GM18517 (cell line): Measurements from ENCODE around the gene TM9SF4.
"Not testable (repeated sequence)": the region's sequence is repeated elsewhere in the genome, so short reads cannot be mapped to it uniquely, and the experiment has no call there.

Experiments
- ATAC-seq: cut with Tn5 transposase; IDR thresholded peaks from one replicate; pipeline ENCODE4 v1.9.1; 2021; ENCODE audit warnings: mild to moderate bottlenecking, moderate library complexity; ENCODE audit not compliant: unreplicated experiment

The TM9SF4 gene

DNA sequence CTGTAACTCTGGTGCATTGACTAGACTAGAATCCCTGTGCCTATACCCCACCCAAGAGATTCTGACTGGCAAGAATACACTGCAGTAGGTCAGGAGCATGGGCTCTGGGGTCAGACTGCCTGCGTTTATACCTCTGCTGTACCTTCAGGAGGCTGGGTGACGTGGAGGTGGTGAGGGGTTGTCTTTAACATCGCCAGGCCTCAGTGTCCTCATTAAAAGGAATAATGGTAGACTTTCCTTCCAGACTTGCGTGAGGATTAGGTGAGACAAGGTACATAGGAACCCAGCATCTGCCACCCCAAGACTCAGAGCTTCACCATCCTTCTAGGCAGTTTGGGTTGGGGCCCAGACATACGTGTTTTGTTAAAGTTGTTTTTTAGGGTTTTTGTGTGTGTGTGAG, 44.3 kb downstream of the TM9SF4 start:
- ATAC-seq = no peak

DNA sequence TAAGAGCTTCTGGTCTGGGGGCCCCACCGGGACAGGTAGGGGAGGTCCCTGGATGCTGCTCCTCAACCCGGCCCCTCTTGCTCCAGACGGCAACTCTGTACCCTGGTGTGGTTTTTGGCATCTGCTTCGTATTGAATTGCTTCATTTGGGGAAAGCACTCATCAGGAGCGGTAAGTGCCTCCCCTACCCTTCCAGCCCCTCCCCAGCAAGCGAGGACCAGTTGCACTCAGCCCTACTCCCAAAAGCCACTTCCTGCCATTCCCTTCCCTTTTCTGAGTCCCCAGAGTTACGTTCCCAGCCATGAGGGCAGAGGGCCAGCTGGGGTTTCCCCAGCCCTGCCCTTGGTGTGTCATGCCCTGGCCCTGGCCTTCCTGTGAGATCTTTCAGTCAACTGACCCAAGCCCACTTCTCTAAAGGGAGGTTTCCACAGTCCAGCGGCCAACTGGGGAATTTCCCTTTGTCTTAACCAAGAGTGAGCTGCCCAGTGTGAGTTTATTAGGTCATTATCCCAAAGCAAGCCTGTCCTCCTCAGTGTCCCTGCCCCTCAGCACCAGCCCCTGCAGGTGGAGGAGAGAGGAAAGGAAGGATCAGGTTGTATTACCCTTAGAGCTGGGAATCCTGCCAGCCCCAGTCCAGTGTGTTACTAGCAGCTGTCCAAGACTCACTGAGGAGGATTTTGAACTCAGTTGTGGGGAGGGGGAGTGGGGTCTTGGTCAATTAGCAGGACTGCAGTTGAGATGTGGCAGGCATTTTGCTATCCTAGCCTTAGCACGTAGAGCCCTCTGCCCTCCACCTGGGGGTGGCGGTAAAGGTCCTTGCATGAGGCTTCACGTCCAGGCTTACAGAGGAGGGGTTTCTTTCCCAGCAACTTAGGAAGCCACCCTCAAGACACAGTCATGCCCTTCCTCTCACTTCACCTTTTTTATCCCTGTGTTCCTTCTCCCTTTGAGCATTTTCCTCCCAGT, 45.8 kb downstream of the TM9SF4 start:
- no peak for ATAC-seq

DNA sequence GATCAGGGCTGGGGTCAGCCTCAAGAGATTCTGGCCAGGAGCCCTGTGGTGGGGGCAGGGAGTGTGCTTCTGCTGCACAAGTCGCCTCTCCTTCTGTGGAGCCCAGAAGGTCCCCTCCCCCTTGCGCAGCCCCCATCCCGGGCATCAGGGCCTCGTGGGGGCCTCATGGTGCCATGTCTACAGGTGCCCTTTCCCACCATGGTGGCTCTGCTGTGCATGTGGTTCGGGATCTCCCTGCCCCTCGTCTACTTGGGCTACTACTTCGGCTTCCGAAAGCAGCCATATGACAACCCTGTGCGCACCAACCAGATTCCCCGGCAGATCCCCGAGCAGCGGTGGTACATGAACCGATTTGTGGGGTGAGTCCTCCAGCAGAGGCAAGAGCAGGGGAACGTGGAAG, 48.1 kb downstream of the TM9SF4 start:
- ATAC-seq = no peak

DNA sequence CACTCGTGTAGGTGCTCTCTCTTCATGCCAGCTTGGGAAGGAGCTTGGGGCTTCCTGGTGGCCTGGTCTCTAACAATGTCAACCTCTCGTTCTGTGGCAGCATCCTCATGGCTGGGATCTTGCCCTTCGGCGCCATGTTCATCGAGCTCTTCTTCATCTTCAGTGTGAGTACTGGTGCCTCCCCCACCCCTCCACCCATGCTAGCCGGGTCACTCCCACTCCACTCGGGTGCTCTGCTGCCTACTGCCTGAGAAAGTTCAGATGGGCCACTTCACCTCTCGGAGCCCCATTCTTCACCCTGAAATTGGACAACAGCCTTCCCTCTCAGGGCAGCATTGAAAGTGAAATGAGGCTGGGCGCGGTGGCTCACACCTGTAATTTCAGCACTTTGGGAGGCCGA, 48.8 kb downstream of the TM9SF4 start:
- no peak for ATAC-seq

DNA sequence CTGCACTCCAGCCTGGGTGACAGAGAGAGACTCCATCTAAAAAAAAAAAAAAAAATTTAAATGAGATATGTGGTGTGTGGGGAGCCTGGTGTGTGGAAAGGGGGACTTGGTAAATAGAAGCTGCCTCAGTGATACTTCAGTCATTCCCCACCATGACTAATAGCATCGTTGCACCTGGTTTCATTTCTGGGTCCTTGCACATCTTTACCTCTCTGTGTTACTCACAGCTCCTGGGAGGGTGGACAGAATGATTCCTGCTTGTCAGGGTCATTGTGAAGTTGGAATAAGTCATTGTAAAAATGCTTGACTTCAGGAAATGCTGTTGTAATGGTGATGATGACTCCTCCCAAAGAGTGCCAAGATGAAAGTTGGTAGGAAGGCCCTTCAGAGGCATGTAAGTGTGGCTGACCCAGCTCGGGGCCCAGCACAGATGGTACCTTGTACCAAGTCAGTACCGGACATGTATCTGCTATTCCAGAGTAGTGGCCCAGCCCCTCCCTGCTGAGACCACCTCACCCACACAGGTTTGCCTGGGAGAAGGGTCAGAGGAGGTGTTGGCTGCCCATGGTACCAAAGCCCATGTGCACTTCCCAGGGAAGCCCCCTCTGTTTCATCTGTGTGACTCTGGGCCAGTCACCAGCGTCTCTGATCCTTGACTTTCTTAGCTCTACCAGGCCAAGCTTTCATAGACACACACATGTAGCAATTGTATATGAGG, 49.6 kb downstream of the TM9SF4 start:
- ATAC-seq = no peak

DNA sequence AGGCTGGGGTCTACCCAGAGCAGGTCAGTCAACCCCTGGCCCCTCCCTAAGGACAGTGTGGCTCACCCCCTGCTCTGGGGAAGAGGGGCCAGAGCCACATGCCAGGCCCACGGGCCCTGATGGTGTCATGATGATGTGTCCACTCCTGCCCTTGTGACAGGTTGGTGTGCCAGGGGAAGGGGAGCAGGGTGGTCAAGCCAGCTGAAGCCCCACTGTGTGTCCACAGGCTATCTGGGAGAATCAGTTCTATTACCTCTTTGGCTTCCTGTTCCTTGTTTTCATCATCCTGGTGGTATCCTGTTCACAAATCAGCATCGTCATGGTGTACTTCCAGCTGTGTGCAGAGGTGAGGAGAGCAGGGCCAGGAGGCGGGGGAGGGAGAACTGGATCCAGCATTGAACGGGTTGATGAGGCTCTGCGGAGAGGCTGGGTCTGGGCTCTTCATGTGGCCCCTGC, 50.3 kb downstream of the TM9SF4 start:
- ATAC-seq = no peak

DNA sequence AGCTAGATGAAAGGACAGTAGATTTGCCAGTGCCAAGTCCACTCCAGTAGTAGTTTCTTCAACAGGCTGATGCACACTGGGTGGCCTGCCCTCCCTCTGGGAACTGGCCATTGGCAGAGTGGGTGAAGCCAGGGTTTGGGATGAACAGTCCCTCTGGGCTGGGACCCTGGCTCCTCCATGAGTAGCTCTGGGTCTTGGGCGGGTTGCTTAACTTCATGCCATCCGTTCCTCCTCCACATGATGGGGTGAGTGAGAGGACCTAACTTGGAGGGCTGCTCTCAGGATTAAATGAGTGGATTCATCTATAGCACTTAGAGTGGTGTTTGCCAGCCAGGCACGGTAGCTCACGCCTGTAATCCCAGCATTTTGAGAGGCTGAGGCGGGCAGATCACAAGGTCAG, 50.8 kb downstream of the TM9SF4 start:
- ATAC-seq = no peak

DNA sequence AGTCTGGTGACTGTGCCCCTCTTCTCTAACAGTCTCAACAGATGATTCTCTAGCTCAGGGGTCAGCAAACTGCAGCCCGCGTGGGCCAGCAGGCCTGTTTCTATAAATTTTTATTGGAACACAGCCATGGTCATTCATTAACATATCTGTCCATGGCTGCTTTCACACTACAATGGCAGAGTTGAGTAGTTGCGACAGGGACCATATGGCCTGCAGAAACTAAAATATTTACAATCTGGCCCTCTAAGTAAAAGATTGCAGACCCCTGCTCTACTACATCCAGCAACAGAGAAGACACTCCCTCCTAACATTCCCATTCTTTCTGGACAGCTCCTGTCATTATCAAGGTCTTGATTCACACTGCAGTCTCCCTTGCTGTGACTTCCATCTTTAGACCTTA, 52.8 kb downstream of the TM9SF4 start:
- no peak for ATAC-seq

DNA sequence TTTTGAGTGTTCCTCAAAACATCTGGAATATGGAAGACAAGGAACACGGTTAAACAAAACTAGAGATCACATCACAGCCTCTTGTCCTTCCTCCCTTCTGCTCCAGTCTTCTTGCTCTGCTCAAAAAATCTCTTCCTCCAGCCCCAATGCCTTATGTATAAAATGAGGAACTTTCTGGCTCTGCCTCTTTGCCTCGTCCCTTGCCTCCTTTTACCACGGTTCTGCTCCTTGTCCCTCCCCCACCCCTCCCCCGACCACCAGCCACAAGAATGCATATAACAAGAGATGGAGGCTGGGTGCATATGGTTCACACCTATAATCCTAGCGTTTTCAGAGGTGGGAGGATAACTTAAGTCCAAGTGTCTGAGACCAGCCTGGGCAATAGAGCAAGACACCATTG, 54.4 kb downstream of the TM9SF4 start:
- no peak for ATAC-seq

DNA sequence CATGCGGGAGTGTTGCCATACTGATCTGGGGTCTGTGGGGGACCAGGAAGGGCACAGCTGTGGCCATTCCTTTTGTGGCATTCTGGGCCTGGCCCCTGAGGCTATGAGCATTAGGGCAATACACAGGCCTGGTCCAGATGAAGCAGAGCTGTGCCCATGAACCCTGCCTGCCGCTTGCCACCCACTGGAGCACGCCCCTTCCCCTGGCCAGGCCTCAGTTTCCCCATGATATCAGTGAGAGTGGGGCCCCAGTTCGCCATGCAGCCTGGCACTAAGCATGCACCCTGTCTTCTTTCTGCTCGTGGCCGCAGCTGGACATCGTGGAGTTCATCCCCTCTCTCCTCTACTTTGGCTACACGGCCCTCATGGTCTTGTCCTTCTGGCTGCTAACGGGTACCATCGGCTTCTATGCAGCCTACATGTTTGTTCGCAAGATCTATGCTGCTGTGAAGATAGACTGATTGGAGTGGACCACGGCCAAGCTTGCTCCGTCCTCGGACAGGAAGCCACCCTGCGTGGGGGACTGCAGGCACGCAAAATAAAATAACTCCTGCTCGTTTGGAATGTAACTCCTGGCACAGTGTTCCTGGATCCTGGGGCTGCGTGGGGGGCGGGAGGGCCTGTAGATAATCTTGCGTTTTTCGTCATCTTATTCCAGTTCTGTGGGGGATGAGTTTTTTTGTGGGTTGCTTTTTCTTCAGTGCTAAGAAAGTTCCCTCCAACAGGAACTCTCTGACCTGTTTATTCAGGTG, 55.6 kb downstream of the TM9SF4 start:
- ATAC-seq = no peak

DNA sequence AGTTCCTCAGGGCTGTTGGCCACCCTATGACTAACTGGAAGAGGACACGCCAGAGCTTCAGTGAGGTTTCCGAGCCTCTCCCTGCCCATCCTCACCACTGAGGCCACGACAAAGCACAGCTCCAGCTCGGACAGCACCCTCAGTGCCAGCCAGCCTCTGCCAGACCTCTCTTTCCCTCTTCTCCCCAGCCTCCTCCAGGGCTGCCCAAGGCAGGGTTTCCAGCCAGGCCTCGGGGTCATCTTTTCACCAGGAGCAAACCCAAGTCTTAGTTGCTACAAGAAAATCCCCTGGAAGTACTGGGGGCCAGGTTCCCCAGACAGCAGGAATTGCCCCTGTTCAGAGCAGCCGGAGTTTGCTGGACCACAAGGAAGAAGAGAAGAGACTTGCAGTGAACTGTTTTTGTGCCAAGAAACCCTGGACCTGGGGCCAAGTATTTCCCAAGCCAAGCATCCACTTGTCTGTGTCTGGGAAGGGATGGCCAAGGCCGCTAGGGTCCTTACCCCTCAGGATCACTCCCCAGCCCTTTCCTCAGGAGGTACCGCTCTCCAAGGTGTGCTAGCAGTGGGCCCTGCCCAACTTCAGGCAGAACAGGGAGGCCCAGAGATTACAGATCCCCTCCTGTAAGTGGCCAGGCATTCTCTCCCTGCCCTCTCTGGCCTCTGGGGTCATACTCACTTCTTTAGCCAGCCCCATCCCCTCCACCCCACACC, 56.5 kb downstream of the TM9SF4 start:
- ATAC-seq = no peak

DNA sequence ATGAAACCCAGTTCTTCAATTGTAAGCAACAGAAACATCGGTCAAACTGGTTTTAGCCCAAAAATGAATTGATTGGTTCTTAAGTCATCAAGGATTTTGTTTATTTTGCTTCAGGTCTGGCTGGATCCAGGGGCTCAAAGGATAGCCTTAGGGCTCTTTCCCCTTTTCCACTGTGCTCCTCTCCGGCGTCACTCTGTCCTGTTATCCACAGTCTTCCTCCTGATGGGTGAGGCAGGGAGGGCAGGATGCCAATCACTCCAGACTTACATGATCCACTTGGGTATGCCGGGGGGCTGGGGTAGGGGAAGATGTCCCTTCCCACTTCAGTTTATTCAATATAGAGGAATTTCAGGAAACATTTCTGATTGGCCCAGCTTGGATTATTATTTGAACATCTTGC, 58.0 kb downstream of the TM9SF4 start:
- no peak for ATAC-seq

DNA sequence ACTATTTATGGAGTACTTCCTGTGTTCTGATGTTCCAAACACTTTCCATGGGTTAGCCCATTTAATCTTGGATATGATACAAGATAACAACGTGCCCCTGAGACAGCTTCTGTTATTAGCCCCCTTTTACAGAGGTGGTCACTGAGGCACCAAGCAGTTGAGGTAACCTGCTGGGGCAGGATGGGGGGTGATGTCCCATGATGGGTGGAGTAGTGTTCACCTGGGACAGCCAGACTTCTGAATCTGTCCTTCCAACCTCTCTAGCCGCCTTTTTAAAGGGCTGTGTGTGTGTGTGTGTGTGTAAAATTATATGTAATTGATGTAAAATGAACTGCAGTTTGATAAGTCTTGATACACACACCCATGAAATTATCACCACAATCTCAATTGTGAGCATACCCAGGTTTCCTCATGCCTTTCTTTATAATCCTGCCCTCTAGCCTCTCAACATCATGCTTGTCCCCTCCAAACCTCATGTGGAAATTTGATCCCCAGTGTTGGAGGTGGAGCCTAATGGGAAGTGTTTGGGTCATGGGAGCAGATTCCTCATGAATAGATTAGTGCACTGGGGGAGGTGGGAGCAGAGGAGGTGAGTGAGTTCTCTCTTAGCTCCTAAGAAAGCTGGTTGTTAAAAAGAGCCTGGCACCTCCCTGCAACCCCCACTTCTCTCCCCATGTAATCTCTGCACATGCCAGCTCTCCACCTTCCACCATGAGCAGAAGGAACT, 58.8 kb downstream of the TM9SF4 start:
- no peak for ATAC-seq

DNA sequence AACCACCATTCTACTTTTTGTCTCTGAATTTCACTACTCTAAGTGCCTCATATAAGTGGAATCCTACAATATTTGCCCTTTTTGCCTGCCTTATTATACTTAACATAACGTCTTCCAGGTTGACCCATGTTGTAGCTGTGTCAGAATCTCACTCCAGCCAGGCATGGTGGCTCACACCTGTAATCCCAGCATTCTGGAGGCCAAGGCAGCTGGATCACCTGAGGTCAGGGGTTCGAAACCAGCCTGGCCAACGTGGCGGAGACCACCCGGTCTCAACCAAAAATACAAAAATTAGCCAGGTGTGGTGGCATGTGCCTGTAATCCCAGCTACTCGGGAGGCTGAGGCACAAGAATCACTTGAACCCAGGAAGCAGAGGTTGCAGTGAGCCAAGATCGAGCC, 68.2 kb downstream of the TM9SF4 start:
- not testable (repeated sequence) for ATAC-seq

DNA sequence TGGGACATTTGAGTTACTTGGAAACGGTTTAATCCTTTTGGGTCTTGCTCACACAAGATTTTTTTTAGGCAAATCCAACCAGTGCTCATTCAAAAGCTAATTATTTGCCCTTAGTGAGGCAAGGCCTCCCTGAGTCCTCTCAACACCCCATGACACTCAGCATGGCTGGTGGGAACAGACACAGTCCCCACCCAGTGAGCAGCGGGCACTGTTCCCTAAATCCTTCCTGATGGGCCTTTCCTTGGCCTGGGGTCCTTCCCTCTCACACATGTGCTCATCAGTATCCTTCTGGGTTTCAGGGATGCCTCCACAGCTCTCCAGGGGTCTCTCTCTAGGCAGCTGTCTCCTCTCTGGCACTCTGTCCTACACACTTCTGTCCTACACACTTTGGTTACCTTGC, 70.0 kb downstream of the TM9SF4 start:
- no peak for ATAC-seq

DNA sequence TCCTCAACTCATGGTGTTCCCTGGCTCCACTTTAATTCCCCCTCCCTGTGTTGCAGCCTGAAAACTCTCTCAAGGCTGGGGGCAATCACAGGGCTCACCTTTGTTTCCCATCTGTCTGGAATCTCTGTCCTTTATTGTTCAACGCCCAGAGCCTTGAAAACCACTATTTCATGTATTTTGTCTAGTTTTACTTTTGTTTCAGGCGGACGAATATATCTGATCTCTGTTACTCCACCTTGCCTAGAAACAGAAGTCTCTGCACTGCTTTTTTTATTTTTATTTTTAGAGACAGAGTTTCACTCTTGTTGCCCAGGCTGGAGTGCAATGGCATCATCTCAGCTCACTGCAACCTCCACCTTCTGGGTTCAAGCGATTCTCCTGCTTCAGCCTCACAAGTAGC, 70.4 kb downstream of the TM9SF4 start:
- ATAC-seq = no peak

DNA sequence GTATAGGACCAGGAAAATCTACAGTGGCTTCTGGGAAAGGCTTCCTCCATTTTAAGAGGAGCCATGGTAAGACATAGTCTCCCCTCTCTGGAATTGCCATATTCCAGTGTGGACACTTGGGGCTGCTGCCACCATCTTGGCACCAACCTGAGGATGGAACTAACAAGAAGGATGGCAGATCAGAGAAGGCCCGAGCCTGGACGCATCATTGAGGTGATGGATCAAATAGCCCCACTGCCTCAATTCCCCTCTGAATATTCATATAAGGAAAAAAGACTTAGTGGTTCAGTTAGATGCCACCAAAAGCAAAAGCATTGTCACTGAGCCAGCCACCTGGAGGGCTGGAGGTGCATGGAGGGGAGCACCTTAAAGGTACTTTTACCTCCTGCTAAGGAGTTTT, 72.1 kb downstream of the TM9SF4 start:
- ATAC-seq = no peak

DNA sequence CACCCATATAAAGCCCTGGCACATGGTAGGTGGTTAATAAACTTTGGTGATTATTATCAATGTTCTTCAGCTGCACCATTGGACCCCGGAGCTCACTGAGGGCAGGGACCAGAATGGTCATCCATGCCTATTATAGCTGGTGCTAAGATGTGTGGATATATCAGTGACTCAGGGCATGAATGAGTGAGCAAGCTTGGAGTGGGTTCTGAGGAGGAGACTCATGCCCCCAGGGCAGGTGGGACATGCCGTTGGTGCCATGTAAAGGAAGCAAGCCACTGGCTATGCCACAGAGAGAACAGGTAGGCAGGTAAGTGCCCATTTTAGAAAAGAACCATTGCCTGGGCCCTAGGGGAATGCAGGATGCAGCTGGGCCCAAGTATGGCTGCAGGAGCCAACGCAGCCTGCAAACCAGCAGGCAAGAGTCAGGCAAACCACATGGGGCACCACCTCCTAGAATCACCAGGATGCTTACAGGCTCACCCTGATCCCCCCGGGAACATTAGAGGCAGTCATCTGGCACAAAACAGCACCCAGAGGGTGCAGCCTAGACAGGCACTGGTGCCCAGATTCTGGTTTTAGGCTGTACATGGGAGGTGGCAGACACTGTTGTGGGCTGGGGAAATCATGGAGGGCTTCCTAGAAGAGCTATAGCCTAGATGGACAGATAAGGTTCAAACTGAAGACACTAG, 74.6 kb downstream of the TM9SF4 start:
- ATAC-seq = no peak

DNA sequence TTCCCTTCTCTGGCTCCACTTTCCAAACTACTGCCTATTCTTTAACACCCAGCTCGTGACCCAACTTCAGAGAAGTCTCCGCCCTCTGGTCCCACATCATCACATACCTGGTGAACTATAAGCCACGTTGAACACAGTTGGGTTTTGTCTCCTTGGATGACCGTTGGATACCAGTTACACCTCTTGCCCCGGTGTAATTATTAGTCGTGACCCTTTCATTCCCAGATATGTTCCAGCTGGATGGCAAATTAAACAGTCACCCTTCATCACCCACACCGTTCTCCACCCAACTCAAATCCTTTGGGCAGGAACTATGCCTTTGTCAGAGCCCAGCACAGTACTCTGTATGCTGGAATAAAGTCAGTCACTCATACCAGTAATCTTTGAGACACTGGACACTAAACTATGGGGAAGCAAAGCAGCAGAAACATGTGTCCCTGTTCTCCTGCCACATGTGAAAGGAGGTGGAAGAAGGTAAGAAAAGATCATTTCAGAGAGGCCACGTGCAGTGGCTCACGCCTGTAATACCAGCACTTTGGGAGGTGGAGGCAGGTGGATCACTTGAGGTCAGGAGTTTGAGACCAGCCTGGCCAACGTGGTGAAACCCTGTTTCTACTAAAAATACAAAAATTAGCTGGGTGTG, 75.6 kb downstream of the TM9SF4 start:
- ATAC-seq = no peak
